ENCODE measurements around the gene RAP1GAP2. TPM values are rescaled to one million over a fixed set of nuclear protein-coding genes. Genes with fewer than 3 reads are reported as not detected.

The RAP1GAP2 gene
- polyA plus RNA-seq, 1 of the 3 experiments (the other 2 are of a cell fraction): 22.0 TPM

DNA sequence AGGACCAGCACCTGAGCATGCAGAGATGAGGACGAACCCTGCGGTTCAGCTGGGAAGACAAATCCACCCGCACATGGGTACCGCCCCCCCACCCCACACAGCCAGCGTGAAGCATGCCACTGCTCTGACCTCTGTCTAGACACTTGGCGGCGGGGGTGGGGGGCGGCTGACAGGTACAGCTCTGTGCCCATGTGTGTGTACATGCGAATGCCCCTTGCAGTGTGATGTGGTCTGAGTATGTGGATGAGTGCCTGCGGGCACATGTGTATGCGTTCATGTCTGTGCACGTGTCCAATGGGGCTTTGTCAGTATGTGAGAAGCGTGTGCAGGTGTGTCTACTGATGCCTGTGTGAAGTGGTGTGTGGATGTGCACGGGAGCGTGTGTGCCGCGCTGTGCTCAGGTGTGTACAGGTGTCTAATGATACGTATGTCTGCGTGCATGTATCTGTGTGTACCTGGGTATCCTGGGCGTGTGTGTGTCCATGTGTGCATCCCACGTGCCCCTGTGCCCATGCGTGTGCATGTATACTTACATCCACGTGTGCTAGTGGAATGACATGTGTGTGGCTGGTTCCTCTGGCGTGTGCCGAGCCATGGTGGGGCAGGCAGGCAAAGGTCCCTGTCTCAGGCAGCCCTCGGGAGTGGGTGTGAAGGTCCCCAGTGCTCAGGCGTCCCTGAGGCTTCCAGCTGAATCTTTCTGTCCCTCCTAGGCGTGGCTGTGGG is 636 bp upstream of the RAP1GAP2 start:
- Histone ChIP-seq H3K4me1 (ENCODE audit: control insufficient read depth in 1 of 2, insufficient read depth in 2 of 2, low read depth in 1 of 2, low read length in 1 of 2) (peaks cover 0 to 19% of the 10 kb centered on the region in 2 experiments; a peak in 1 of 4 replicates), H3F3A (replicated peaks; ENCODE audit: insufficient read depth) (no peaks in the 10 kb centered on the region), H3K9ac (no peak overlapping the region), H3K4me2 (no peak overlapping the region), H3K27me3 (ENCODE audit: insufficient read depth) (no peaks in the 10 kb centered on the region), H3K4me3 (ENCODE audit: low read depth in 2 of 2, low read length in 1 of 2) (no peak overlapping the region), H3K79me2 (ENCODE audit: insufficient read depth) (no peaks in the 10 kb centered on the region), H3K36me3 (replicated peaks in 1 of 2; ENCODE audit: control insufficient read depth in 1 of 2, insufficient read depth in 2 of 2, low read length in 1 of 2) (no peaks in the 10 kb centered on the region), H3K9me3 (no peaks in the 10 kb centered on the region), H3K9me2 (no peaks in the 10 kb centered on the region), H4K20me1 (ENCODE audit: insufficient read depth) (no peaks in the 10 kb centered on the region), H3K27ac (ENCODE audit: low read depth in 2 of 2, low read length in 1 of 2) (no peak overlapping the region), H2AFZ (ENCODE audit: low read depth) (no peak overlapping the region)
- no peak for DNase-seq
- TF ChIP-seq, protein P1, sequence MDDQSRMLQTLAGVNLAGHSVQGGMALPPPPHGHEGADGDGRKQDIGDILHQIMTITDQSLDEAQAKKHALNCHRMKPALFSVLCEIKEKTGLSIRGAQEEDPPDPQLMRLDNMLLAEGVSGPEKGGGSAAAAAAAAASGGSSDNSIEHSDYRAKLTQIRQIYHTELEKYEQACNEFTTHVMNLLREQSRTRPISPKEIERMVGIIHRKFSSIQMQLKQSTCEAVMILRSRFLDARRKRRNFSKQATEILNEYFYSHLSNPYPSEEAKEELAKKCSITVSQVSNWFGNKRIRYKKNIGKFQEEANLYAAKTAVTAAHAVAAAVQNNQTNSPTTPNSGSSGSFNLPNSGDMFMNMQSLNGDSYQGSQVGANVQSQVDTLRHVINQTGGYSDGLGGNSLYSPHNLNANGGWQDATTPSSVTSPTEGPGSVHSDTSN (IDR thresholded peaks at IDR 0.05): no peak
- no peak for TF ChIP-seq SIN3A (IDR thresholded peaks at IDR 0.05; ENCODE audit: borderline replicate concordance, low read depth, low read length)
- no peak for TF ChIP-seq MXI1 (IDR thresholded peaks at IDR 0.05; ENCODE audit: low read depth, low read length)
- TF ChIP-seq RAD21 (IDR thresholded peaks at IDR 0.05; ENCODE audit: low read length): no peak
- no peak for TF ChIP-seq TCF12 (IDR thresholded peaks at IDR 0.05)
- TF ChIP-seq GATA2 (CRISPR knock-in tag; IDR thresholded peaks at IDR 0.05): no peak
- TF ChIP-seq, protein P2, sequence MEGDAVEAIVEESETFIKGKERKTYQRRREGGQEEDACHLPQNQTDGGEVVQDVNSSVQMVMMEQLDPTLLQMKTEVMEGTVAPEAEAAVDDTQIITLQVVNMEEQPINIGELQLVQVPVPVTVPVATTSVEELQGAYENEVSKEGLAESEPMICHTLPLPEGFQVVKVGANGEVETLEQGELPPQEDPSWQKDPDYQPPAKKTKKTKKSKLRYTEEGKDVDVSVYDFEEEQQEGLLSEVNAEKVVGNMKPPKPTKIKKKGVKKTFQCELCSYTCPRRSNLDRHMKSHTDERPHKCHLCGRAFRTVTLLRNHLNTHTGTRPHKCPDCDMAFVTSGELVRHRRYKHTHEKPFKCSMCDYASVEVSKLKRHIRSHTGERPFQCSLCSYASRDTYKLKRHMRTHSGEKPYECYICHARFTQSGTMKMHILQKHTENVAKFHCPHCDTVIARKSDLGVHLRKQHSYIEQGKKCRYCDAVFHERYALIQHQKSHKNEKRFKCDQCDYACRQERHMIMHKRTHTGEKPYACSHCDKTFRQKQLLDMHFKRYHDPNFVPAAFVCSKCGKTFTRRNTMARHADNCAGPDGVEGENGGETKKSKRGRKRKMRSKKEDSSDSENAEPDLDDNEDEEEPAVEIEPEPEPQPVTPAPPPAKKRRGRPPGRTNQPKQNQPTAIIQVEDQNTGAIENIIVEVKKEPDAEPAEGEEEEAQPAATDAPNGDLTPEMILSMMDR (IDR thresholded peaks at IDR 0.05): no peak
- no peak for TF ChIP-seq EP300 (IDR thresholded peaks at IDR 0.05; ENCODE audit: borderline replicate concordance in 1 of 2, low read depth in 1 of 2, low read length in 1 of 2)
- TF ChIP-seq TAF1 (IDR thresholded peaks at IDR 0.05; ENCODE audit: borderline replicate concordance, low read depth, low read length): no peak
- TF ChIP-seq MEF2A (IDR thresholded peaks at IDR 0.05; ENCODE audit: borderline replicate concordance, low read depth): no peak
- TF ChIP-seq SMC3 (IDR thresholded peaks at IDR 0.05; ENCODE audit: low read depth, low read length): no peak
- TF ChIP-seq RFX5 (IDR thresholded peaks at IDR 0.05; ENCODE audit: low read length): no peak
- no peak for TF ChIP-seq RXRA (IDR thresholded peaks at IDR 0.05; ENCODE audit: borderline replicate concordance, low read depth)
- TF ChIP-seq, protein P3, sequence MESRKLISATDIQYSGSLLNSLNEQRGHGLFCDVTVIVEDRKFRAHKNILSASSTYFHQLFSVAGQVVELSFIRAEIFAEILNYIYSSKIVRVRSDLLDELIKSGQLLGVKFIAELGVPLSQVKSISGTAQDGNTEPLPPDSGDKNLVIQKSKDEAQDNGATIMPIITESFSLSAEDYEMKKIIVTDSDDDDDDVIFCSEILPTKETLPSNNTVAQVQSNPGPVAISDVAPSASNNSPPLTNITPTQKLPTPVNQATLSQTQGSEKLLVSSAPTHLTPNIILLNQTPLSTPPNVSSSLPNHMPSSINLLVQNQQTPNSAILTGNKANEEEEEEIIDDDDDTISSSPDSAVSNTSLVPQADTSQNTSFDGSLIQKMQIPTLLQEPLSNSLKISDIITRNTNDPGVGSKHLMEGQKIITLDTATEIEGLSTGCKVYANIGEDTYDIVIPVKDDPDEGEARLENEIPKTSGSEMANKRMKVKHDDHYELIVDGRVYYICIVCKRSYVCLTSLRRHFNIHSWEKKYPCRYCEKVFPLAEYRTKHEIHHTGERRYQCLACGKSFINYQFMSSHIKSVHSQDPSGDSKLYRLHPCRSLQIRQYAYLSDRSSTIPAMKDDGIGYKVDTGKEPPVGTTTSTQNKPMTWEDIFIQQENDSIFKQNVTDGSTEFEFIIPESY (IDR thresholded peaks at IDR 0.05; ENCODE audit: borderline replicate concordance, low read depth): no peak
- no peak for TF ChIP-seq CHD2 (IDR thresholded peaks at IDR 0.05; ENCODE audit: low read length, partially characterized antibody)
- TF ChIP-seq NRF1 (IDR thresholded peaks at IDR 0.05; ENCODE audit: low read depth, low read length): no peak
- no peak for TF ChIP-seq FOXJ3 (CRISPR knock-in tag; IDR thresholded peaks at IDR 0.05)
- TF ChIP-seq, protein P4, sequence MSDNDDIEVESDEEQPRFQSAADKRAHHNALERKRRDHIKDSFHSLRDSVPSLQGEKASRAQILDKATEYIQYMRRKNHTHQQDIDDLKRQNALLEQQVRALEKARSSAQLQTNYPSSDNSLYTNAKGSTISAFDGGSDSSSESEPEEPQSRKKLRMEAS (IDR thresholded peaks at IDR 0.05; ENCODE audit: low read depth): no peak
- no peak for TF ChIP-seq POLR2AphosphoS5 (IDR thresholded peaks at IDR 0.05; ENCODE audit: low read depth, low read length)
- TF ChIP-seq ELF1 (IDR thresholded peaks at IDR 0.05): no peak
- WGBS (ENCODE audit: low lambda C conversion rate): 80% methylated on average over 14 of the region's 28 CpGs
- ChIA-PET POLR2A (no interaction called here), CTCF (interaction anchor here (0.6 to 3.1 kb wide), 3 partner anchors 10 to 82 kb away, joined by 3 to 22 read pairs (median 3); no protein-coding TSS in a partner anchor)

Measured in SK-N-SH (cell line).